ENCODE results near the gene GPATCH4. TPM values are rescaled to one million over a fixed set of nuclear protein-coding genes. Genes with fewer than 3 reads are reported as not detected.

Gene GPATCH4
- total RNA-seq, 2 donors from 2014 or later: 8.9 to 9.6 TPM

- no peak for DNase-seq
- H3K9me3 ChIP-seq: no peaks in the 10 kb centered on the region
- intact Hi-C loops (cut with DNase I): no loop called here
- H3K4me3 ChIP-seq: no peak overlapping the region
- H3K36me3 ChIP-seq (replicated peaks in 1 of 2; ENCODE audit: insufficient read depth in 1 of 2, low read depth in 2 of 2): no peaks in the 10 kb centered on the region
- H3K27me3 ChIP-seq: no peaks in the 10 kb centered on the region
- TF ChIP-seq CTCF (IDR thresholded peaks at IDR 0.05) (no peak), POLR2A (IDR thresholded peaks at IDR 0.05) (no peak)
- no peak for ATAC-seq
- H3K4me1 ChIP-seq: peaks cover 16% of the 10 kb centered on the region
- WGBS, 2 donors: 100% methylated on average over 1 of the region's 1 CpG
- H3K27ac ChIP-seq: no peak overlapping the region
These were observed 51.4 kb downstream of the GPATCH4 start for GRCh38 chr1:156549831-156550230.

- Histone ChIP-seq H3K27me3 (no peaks in the 10 kb centered on the region), H3K27ac (no peak overlapping the region), H3K4me3 (no peak overlapping the region), H3K4me1 (peaks cover 16% of the 10 kb centered on the region), H3K9me3 (no peaks in the 10 kb centered on the region), H3K36me3 (replicated peaks in 1 of 2; ENCODE audit: insufficient read depth in 1 of 2, low read depth in 2 of 2) (no peaks in the 10 kb centered on the region)
- intact Hi-C loops (cut with DNase I): no loop called here
- no peak for DNase-seq
- no peak for ATAC-seq
- TF ChIP-seq CTCF (IDR thresholded peaks at IDR 0.05): no peak
- TF ChIP-seq POLR2A (IDR thresholded peaks at IDR 0.05): no peak
- 69 to 73% methylated on average over 2 of the region's 2 CpGs for WGBS, 2 donors
These were observed 51.9 kb downstream of the GPATCH4 start for GRCh38 chr1:156549390-156549789.

GRCh38 chr1:156547982-156548381, 53.3 kb downstream of the GPATCH4 start:
- no peak overlapping the region for H3K4me3 ChIP-seq
- no peak overlapping the region for H3K27ac ChIP-seq
- no peaks in the 10 kb centered on the region for H3K9me3 ChIP-seq
- no peaks in the 10 kb centered on the region for H3K36me3 ChIP-seq (replicated peaks in 1 of 2; ENCODE audit: insufficient read depth in 1 of 2, low read depth in 2 of 2)
- TF ChIP-seq CTCF (IDR thresholded peaks at IDR 0.05): no peak
- TF ChIP-seq POLR2A (IDR thresholded peaks at IDR 0.05): no peak
- WGBS, 2 donors: 38 to 48% methylated on average over 8 to 9 of the region's 9 CpGs
- H3K27me3 ChIP-seq: no peaks in the 10 kb centered on the region
- intact Hi-C loops (cut with DNase I): no loop called here
- DNase-seq: peak; percentile 28 to 60 (median 53)
- H3K4me1 ChIP-seq: peaks cover 16% of the 10 kb centered on the region
- peak; percentile 45 for ATAC-seq

GRCh38 chr1:156547434-156547833, 53.8 kb downstream of the GPATCH4 start:
- intact Hi-C loops (cut with DNase I): no loop called here
- Histone ChIP-seq H3K9me3 (no peaks in the 10 kb centered on the region), H3K36me3 (replicated peaks in 1 of 2; ENCODE audit: insufficient read depth in 1 of 2, low read depth in 2 of 2) (no peaks in the 10 kb centered on the region), H3K4me1 (peaks cover 16% of the 10 kb centered on the region), H3K4me3 (no peak overlapping the region), H3K27me3 (no peaks in the 10 kb centered on the region), H3K27ac (no peak overlapping the region)
- TF ChIP-seq POLR2A (IDR thresholded peaks at IDR 0.05) (no peak), CTCF (IDR thresholded peaks at IDR 0.05) (no peak)
- 96% methylated on average over 4 of the region's 4 CpGs for WGBS, 2 donors
- ATAC-seq (no peak), DNase-seq (no peak)

GRCh38 chr1:156546267-156546666, 55.0 kb downstream of the GPATCH4 start:
- H3K36me3 ChIP-seq (replicated peaks in 1 of 2; ENCODE audit: insufficient read depth in 1 of 2, low read depth in 2 of 2): no peaks in the 10 kb centered on the region
- no peaks in the 10 kb centered on the region for H3K27me3 ChIP-seq
- TF ChIP-seq POLR2A (IDR thresholded peaks at IDR 0.05) (no peak), CTCF (IDR thresholded peaks at IDR 0.05) (no peak)
- no peaks in the 10 kb centered on the region for H3K9me3 ChIP-seq
- no peak overlapping the region for H3K4me3 ChIP-seq
- no peak for ATAC-seq
- DNase-seq: no peak
- H3K27ac ChIP-seq: no peak overlapping the region
- 95 to 98% methylated on average over 3 of the region's 3 CpGs for WGBS, 2 donors
- intact Hi-C loops (cut with DNase I): no loop called here
- H3K4me1 ChIP-seq: peaks cover 11% of the 10 kb centered on the region
